Dendritic cell treated with granulocyte-macrophage colony-stimulating factor and Interleukin-4, amounts not matched to agents 40 ng/mL and 50 ng/mL, for 4 days (primary cell): Measurements from ENCODE around the gene IGF2BP2.

Experiments used
- H3K27ac Mint-ChIP-seq: one replicate; pipeline ENCODE4 v1.8.0; 2022; ENCODE audit warnings: mild to moderate bottlenecking, mixed read lengths
- H3K27me3 Mint-ChIP-seq: one replicate; pipeline ENCODE4 v1.8.0; 2022; ENCODE audit warnings: mild to moderate bottlenecking, mixed read lengths
- H3K36me3 Mint-ChIP-seq: one replicate; pipeline ENCODE4 v1.8.0; 2022; ENCODE audit warnings: low read depth, mixed read lengths
- H3K4me1 Mint-ChIP-seq: one replicate; pipeline ENCODE4 v1.8.0; 2022; ENCODE audit warnings: low read depth, mixed read lengths
- H3K4me3 Mint-ChIP-seq: one replicate; pipeline ENCODE4 v1.8.0; 2022; ENCODE audit warnings: mild to moderate bottlenecking, moderate library complexity, mixed read lengths
- H3K9me3 Mint-ChIP-seq: one replicate; pipeline ENCODE4 v1.8.0; 2022; ENCODE audit warnings: mixed read lengths
- intact Hi-C: fragments of 100-400 bp; cut with micrococcal nuclease; formaldehyde crosslinking; loops from one replicate; pipeline ENCODE4 v1.15.0; 2022

Gene IGF2BP2

GRCh38 chr3:185737020-185737419 lies 87.8 kb downstream of the IGF2BP2 start:
- Mint-ChIP-seq H3K4me1 (peaks cover 30% of the 10 kb centered on the region), H3K27me3 (no peaks in the 10 kb centered on the region), H3K36me3 (no peaks in the 10 kb centered on the region), H3K9me3 (no peaks in the 10 kb centered on the region), H3K27ac (no peak overlapping the region), H3K4me3 (no peak overlapping the region)
- intact Hi-C loops: loop anchor here (10.0 kb wide), 1 partner anchor 178 kb away; no protein-coding TSS in a partner anchor

- no peaks in the 10 kb centered on the region for H3K36me3 Mint-ChIP-seq
- H3K4me3 Mint-ChIP-seq: no peak overlapping the region
- intact Hi-C loops: loop anchor here (10.0 kb wide), 1 partner anchor 180 kb away; no protein-coding TSS in a partner anchor
- H3K4me1 Mint-ChIP-seq: peaks cover 30% of the 10 kb centered on the region
- H3K27ac Mint-ChIP-seq: no peak overlapping the region
- no peaks in the 10 kb centered on the region for H3K27me3 Mint-ChIP-seq
- H3K9me3 Mint-ChIP-seq: no peaks in the 10 kb centered on the region
Observed at GRCh38 chr3:185734725-185735096, 90.1 kb downstream of the IGF2BP2 start.

- Mint-ChIP-seq H3K4me3 (no peak overlapping the region), H3K27ac (no peak overlapping the region), H3K9me3 (no peaks in the 10 kb centered on the region), H3K4me1 (peaks cover 30% of the 10 kb centered on the region), H3K36me3 (no peaks in the 10 kb centered on the region), H3K27me3 (no peaks in the 10 kb centered on the region)
- intact Hi-C loops: loop anchor here (10.0 kb wide), 1 partner anchor 181 kb away; no protein-coding TSS in a partner anchor
Observed at GRCh38 chr3:185733980-185734724, 90.7 kb downstream of the IGF2BP2 start.

- Mint-ChIP-seq H3K27ac (no peak overlapping the region), H3K4me1 (peaks cover 36% of the 10 kb centered on the region), H3K27me3 (no peaks in the 10 kb centered on the region), H3K36me3 (no peaks in the 10 kb centered on the region), H3K9me3 (no peaks in the 10 kb centered on the region), H3K4me3 (no peak overlapping the region)
- intact Hi-C loops: loop anchor here (10.0 kb wide), 1 partner anchor 182 kb away; no protein-coding TSS in a partner anchor
Observed at GRCh38 chr3:185732782-185733181, 92.1 kb downstream of the IGF2BP2 start.

DNA sequence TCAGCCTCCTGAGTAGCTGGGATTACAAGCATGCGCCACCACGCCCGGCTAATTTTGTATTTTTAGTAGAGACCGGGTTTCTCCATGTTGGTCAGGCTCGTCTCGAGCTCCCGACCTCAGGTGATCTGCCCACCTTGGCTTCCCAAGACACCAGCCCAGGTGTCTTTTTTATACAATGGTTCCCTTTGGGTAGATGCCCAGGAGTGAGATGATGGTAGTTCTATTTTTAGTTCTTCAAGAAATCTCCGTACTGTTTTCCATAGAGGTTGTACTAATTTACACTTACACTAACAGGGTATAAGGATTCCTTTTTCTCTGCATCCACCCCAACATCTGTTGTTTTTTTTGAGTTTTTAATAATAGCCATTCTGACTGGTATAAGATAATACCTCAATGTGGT lies 94.3 kb downstream of the IGF2BP2 start:
- Mint-ChIP-seq H3K27me3 (no peaks in the 10 kb centered on the region), H3K27ac (no peak overlapping the region), H3K4me3 (no peak overlapping the region), H3K4me1 (peaks cover 26% of the 10 kb centered on the region), H3K36me3 (no peaks in the 10 kb centered on the region), H3K9me3 (no peaks in the 10 kb centered on the region)
- intact Hi-C loops: loop anchor here (10.0 kb wide), 1 partner anchor 184 kb away; no protein-coding TSS in a partner anchor

DNA sequence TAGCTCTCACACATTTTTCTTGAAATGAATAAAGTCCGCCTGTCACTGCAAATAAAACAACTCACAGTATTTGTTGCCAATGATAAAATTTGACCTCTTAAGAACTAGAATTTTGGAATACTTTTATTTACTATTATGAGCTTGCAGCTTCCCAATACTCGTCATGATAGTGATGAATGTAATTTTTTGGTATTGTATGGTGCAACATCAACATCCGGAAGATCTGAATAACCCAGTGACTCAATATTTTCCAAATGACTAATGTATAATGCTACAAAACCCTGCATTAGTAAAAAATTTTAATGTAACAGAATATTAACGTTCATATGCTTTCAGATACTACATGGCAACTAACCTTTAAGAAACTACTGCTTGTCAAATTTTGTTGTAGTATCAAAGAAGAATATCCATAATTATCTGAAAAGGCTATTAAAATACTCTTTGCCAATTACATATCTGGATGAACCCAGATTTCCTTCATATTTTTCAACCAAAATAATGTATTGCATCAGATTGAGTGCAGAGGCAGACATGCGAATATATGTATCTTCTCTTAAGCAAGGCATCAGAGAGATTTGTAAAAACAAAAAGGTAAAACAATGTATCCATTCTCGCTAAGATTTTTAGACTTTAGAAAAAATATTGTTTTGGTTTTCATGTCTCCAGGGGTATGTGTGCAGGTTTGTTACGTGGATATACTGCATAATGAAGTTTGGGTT lies 95.3 kb downstream of the IGF2BP2 start:
- Mint-ChIP-seq H3K4me1 (peaks cover 26% of the 10 kb centered on the region), H3K9me3 (no peaks in the 10 kb centered on the region), H3K27ac (no peak overlapping the region), H3K36me3 (no peaks in the 10 kb centered on the region), H3K4me3 (no peak overlapping the region), H3K27me3 (no peaks in the 10 kb centered on the region)
- intact Hi-C loops: loop anchor here (10.0 kb wide), 1 partner anchor 185 kb away; no protein-coding TSS in a partner anchor

DNA sequence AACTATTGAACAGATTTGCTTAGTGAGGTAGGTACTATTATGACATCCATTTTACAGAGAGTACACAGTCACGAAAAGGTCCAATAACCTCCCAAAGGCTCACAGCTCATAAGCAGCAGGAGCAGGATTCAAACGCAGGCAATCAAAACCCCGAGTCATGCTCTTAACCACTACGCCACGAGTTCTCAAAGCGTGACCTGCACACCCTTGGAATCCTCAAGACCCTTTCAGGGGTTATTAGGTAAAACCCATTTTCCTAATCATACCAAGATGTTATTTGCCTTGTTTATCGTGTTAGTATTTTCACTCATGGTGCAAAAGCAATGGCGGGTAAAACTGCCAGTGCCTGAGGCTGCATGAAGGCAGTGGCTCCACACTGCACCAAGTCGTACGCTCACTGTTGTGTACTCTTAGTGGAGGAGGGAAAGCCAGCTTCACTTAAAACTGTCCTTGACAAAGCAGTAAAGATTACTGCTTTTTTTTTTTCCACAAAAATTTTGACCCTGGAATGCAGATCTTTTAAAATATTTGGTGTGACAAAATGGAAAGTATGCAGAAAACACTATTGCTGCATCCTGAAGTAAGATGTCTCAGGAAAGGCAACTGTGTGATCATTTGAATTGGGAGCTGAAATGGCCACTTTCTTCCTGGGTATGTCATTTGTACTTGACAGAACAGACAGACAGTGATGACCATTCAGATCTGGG lies 96.1 kb downstream of the IGF2BP2 start:
- Mint-ChIP-seq H3K36me3 (no peaks in the 10 kb centered on the region), H3K27me3 (no peaks in the 10 kb centered on the region), H3K27ac (no peak overlapping the region), H3K9me3 (no peaks in the 10 kb centered on the region), H3K4me1 (peaks cover 20% of the 10 kb centered on the region), H3K4me3 (no peak overlapping the region)
- intact Hi-C loops: no loop called here

DNA sequence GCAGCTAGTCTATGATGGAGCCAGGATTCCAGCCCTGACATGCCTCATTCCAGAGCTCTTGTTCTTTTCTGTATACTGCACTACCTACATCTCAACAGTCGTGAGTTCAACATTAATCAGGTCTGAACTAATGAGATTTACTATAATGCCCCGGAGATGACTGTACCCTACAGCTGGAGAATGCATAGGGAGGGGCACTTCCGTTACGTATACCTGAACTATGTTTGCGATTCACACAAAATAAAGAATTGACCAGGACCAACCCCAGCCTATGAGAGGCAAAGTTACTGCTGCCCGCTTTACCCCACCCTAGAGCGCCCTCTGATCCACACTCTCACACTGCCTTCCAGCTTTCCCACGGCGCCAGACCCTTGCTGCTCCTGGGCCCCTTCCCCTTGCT lies 97.0 kb downstream of the IGF2BP2 start:
- no peaks in the 10 kb centered on the region for H3K36me3 Mint-ChIP-seq
- H3K27ac Mint-ChIP-seq: no peak overlapping the region
- peaks cover 14% of the 10 kb centered on the region for H3K4me1 Mint-ChIP-seq
- intact Hi-C loops: no loop called here
- H3K4me3 Mint-ChIP-seq: no peak overlapping the region
- H3K9me3 Mint-ChIP-seq: no peaks in the 10 kb centered on the region
- H3K27me3 Mint-ChIP-seq: no peaks in the 10 kb centered on the region

GRCh38 chr3:185726254-185726967 lies 98.4 kb downstream of the IGF2BP2 start:
- H3K27ac Mint-ChIP-seq: no peak overlapping the region
- no peak overlapping the region for H3K4me3 Mint-ChIP-seq
- H3K4me1 Mint-ChIP-seq: peaks cover 17% of the 10 kb centered on the region
- intact Hi-C loops: no loop called here
- H3K9me3 Mint-ChIP-seq: no peaks in the 10 kb centered on the region
- H3K27me3 Mint-ChIP-seq: no peaks in the 10 kb centered on the region
- no peaks in the 10 kb centered on the region for H3K36me3 Mint-ChIP-seq

DNA sequence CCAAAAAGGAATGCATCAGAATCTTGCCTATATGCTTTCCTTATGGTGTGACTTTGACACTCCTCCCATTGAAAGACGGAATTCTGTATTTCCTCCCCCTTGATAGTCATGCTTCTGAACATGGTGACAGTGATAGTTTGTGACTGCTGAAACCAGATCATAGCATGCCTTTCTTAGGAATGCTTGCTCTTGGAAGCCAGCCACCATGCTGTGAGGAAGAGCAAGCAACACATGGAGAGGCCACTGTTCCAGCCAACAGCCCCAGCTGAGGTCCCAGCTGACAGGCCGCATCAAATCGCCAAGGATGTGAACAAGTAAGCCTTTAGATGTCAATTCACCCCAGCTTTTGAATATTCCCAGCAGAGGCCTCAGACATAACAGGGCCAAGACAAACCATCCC lies 100.1 kb downstream of the IGF2BP2 start:
- H3K4me3 Mint-ChIP-seq: no peak overlapping the region
- no peaks in the 10 kb centered on the region for H3K9me3 Mint-ChIP-seq
- H3K27ac Mint-ChIP-seq: no peak overlapping the region
- H3K27me3 Mint-ChIP-seq: no peaks in the 10 kb centered on the region
- intact Hi-C loops: no loop called here
- H3K4me1 Mint-ChIP-seq: peaks cover 17% of the 10 kb centered on the region
- H3K36me3 Mint-ChIP-seq: no peaks in the 10 kb centered on the region

DNA sequence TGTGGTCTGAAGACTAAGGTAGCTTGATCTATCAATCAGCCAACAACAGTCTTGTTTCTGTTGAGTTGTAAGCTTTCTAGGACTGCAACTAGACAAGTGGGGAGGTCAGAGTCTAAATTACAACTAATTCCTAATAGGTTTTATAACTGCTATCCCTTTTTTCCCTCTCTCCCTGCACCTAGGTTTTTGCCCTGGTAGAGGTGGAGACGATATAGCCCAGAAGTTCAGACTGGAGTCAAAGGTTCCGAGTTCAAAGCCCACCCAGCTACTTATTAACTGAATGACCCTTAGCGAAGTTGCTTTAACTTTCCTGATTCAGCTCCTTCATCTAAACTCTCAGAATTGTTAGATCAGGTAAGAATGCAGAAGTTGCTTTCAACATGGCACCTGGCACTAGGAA lies 100.6 kb downstream of the IGF2BP2 start:
- no peaks in the 10 kb centered on the region for H3K36me3 Mint-ChIP-seq
- intact Hi-C loops: no loop called here
- H3K4me1 Mint-ChIP-seq: peaks cover 17% of the 10 kb centered on the region
- H3K9me3 Mint-ChIP-seq: no peaks in the 10 kb centered on the region
- H3K27ac Mint-ChIP-seq: no peak overlapping the region
- no peak overlapping the region for H3K4me3 Mint-ChIP-seq
- H3K27me3 Mint-ChIP-seq: no peaks in the 10 kb centered on the region

DNA sequence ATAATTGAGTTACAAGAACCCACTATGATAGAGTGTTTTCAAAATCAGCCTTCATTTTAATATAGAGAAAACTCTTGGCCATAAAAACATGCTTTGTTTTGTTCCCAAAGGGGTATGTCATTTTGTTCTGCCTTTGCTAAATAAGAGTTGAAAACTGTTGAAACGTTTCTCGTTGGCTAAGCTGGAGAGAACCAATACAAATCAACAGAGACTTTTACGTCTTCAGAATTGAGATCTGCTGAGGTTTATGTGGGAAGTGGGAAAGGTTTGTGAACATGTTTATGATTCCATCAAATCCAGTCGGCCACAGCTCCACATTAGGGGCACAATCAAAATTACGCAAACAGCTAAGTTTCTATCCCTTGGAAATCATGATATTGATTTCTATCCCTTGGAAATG lies 102.0 kb downstream of the IGF2BP2 start:
- Mint-ChIP-seq H3K4me3 (no peak overlapping the region), H3K9me3 (no peaks in the 10 kb centered on the region), H3K36me3 (no peaks in the 10 kb centered on the region), H3K27ac (no peak overlapping the region), H3K27me3 (no peaks in the 10 kb centered on the region), H3K4me1 (peaks cover 16% of the 10 kb centered on the region)
- intact Hi-C loops: no loop called here

GRCh38 chr3:185721970-185722369 lies 102.9 kb downstream of the IGF2BP2 start:
- Mint-ChIP-seq H3K9me3 (no peaks in the 10 kb centered on the region), H3K4me1 (peaks cover 24% of the 10 kb centered on the region), H3K36me3 (no peaks in the 10 kb centered on the region), H3K4me3 (no peak overlapping the region), H3K27me3 (no peaks in the 10 kb centered on the region), H3K27ac (no peak overlapping the region)
- intact Hi-C loops: no loop called here
